H1 (cell line): ENCODE data around the gene ATP2B3. TPM values are rescaled to one million over a fixed set of nuclear protein-coding genes. Genes with fewer than 3 reads are reported as not detected.

ENCODE experiments used
- CTCF ChIA-PET: fragments of 300-600 bp; sonication (Branson Sonifier 250); formaldehyde crosslinking; loops from one replicate; lab custom pipeline; 2021; ENCODE audit not compliant: partially characterized antibody; lab: Charles Lee
- POLR2A ChIA-PET: fragments of 300-600 bp; sonication (Branson Sonifier 250); formaldehyde crosslinking; loops from one replicate; lab custom pipeline; 2021; ENCODE audit warnings: inconsistent platforms; ENCODE audit not compliant: partially characterized antibody; lab: Charles Lee
- DNase-seq, 2 experiments: peaks; one replicate each; pipeline versions ENCODE4 v3.0.0 to v3.0.0-alpha.2; 2010 to 2022; ENCODE audit warnings: low spot score in 2 of 2, low read depth in 1 of 2, mixed read lengths in 1 of 2
- FAIRE-seq: peaks from 2 replicates; lab custom pipeline; 2011; peaks lifted over from hg19 to GRCh38; lab: Jason Lieb, UNC
- H2AFZ ChIP-seq: 2 replicates; pipeline ENCODE4 v1.8.1; 2012; ENCODE audit warnings: low read length, inconsistent platforms
- H2AK5ac ChIP-seq: 2 replicates; pipeline ENCODE4 v1.6.1; 2013; ENCODE audit warnings: low read depth, low read length
- H2BK120ac ChIP-seq: replicated peaks from 2 replicates; pipeline ENCODE3; 2013; ENCODE audit warnings: low read depth, low read length, inconsistent platforms
- H2BK12ac ChIP-seq: 2 replicates; pipeline ENCODE4 v1.6.1; 2013; ENCODE audit warnings: low read depth, low read length
- H2BK15ac ChIP-seq: 2 replicates; pipeline ENCODE4 v1.6.1; 2013; ENCODE audit warnings: low read length
- H2BK20ac ChIP-seq: 2 replicates; pipeline ENCODE4 v1.6.1; 2013; ENCODE audit warnings: low read length
- H2BK5ac ChIP-seq: 2 replicates; pipeline ENCODE4 v1.6.1; 2013; ENCODE audit warnings: low read depth, low read length
- H3K14ac ChIP-seq: 2 replicates; pipeline ENCODE4 v1.6.1; 2013; ENCODE audit warnings: inconsistent platforms; ENCODE audit not compliant: insufficient read length
- H3K18ac ChIP-seq: 2 replicates; pipeline ENCODE4 v1.6.1; 2013; ENCODE audit warnings: low read length; ENCODE audit errors: extremely low read depth
- H3K23ac ChIP-seq: 2 replicates; pipeline ENCODE4 v1.6.1; 2013; ENCODE audit warnings: inconsistent platforms; ENCODE audit not compliant: insufficient read length
- H3K23me2 ChIP-seq: 2 replicates; pipeline ENCODE4 v1.6.1; 2013; ENCODE audit warnings: low read depth, low read length
- H3K27ac ChIP-seq: 2 replicates; pipeline ENCODE4 v1.6.1; 2011; ENCODE audit warnings: low read depth, low read length, inconsistent platforms
- H3K27me3 ChIP-seq, 4 experiments: replicated peaks in 1 of 4; 1 replicate in 1 of 4; 2 replicates in 3 of 4; pipeline versions ENCODE4 v1.6.1 to v1.8.1; 2011 to 2013; ENCODE audit warnings: low read length in 3 of 4, mild to moderate bottlenecking in 3 of 4, inconsistent platforms in 2 of 4, mixed read lengths in 2 of 4, moderate library complexity in 1 of 4; ENCODE audit not compliant: control insufficient read depth in 3 of 4, insufficient read depth in 3 of 4; ENCODE audit errors: extremely low read depth in 1 of 4
- H3K36me3 ChIP-seq, 4 experiments: 2 replicates each; pipeline versions ENCODE4 v1.6.1 to v1.8.1; 2011 to 2013; ENCODE audit warnings: mild to moderate bottlenecking in 4 of 4, low read length in 3 of 4, moderate library complexity in 2 of 4, control low read depth in 1 of 4, inconsistent platforms in 1 of 4; ENCODE audit not compliant: insufficient read depth in 4 of 4, control insufficient read depth in 2 of 4
- H3K4ac ChIP-seq: replicated peaks from 2 replicates; pipeline ENCODE3; 2013; ENCODE audit warnings: low read length, low read depth, mixed read lengths, inconsistent platforms; ENCODE audit not compliant: insufficient read length
- H3K4me1 ChIP-seq, 4 experiments: replicated peaks in 1 of 4; 1 replicate in 1 of 4; 2 replicates in 3 of 4; pipeline versions ENCODE4 v1.6.1 to v1.8.1; 2011 to 2013; ENCODE audit warnings: low read length in 3 of 4, inconsistent platforms in 2 of 4, mixed read lengths in 1 of 4; ENCODE audit not compliant: insufficient read depth in 4 of 4, control insufficient read depth in 3 of 4
- H3K4me2 ChIP-seq, 2 experiments: 2 replicates each; pipeline versions ENCODE4 v1.6.1 to v1.8.1; 2011 to 2013; ENCODE audit warnings: low read depth in 2 of 2, low read length in 2 of 2, control low read depth in 1 of 2, inconsistent platforms in 1 of 2, mild to moderate bottlenecking in 1 of 2; ENCODE audit not compliant: insufficient read depth in 1 of 2
- H3K4me3 ChIP-seq, 4 experiments: fragments of 200-600, 300-600 bp in 1 of 4; sonication (generic), shearing (Covaris generic), sonication (Bioruptor Twin) in 1 of 4; 2 replicates each; pipeline versions ENCODE4 v1.5.1 to v1.8.1; 2011 to 2016; ENCODE audit warnings: low read length in 4 of 4, low read depth in 3 of 4, control low read depth in 2 of 4, inconsistent platforms in 2 of 4, mild to moderate bottlenecking in 2 of 4, mixed read lengths in 1 of 4, moderate library complexity in 1 of 4; ENCODE audit not compliant: insufficient read depth in 2 of 4; ENCODE audit errors: extremely low read depth in 1 of 4
- H3K56ac ChIP-seq: replicated peaks from 2 replicates; pipeline ENCODE3; 2013; ENCODE audit warnings: low read depth, mild to moderate bottlenecking, mixed read lengths, low read length, inconsistent platforms; ENCODE audit not compliant: insufficient read length
- H3K79me1 ChIP-seq: 2 replicates; pipeline ENCODE4 v1.6.1; 2013; ENCODE audit warnings: low read depth, low read length, control low read depth
- H3K79me2 ChIP-seq, 2 experiments: 2 replicates each; pipeline versions ENCODE4 v1.6.1 to v1.8.1; 2012 to 2013; ENCODE audit warnings: low read length in 2 of 2, mild to moderate bottlenecking in 2 of 2, inconsistent platforms in 1 of 2; ENCODE audit not compliant: insufficient read depth in 2 of 2, control insufficient read depth in 1 of 2
- H3K9ac ChIP-seq, 4 experiments: replicated peaks in 1 of 4; 1 replicate in 1 of 4; 2 replicates in 3 of 4; pipeline versions ENCODE4 v1.6.1 to v1.8.1; 2011 to 2013; ENCODE audit warnings: low read depth in 3 of 4, low read length in 3 of 4, control low read depth in 2 of 4, mild to moderate bottlenecking in 2 of 4, moderate library complexity in 2 of 4, inconsistent platforms in 1 of 4; ENCODE audit errors: extremely low read depth in 1 of 4
- H3K9me3 ChIP-seq, 2 experiments: 2 replicates each; pipeline versions ENCODE4 v1.6.1 to v1.8.1; 2012 to 2013; ENCODE audit warnings: mild to moderate bottlenecking in 2 of 2, moderate library complexity in 2 of 2, control low read depth in 1 of 2, inconsistent platforms in 1 of 2, low read depth in 1 of 2, low read length in 1 of 2, mixed read lengths in 1 of 2; ENCODE audit not compliant: insufficient read depth in 2 of 2
- H4K20me1 ChIP-seq, 2 experiments: replicated peaks in 1 of 2; 2 replicates each; pipeline versions ENCODE3 to v1.8.1; 2011 to 2013; ENCODE audit warnings: inconsistent platforms in 2 of 2, low read length in 2 of 2, mild to moderate bottlenecking in 1 of 2; ENCODE audit not compliant: insufficient read depth in 2 of 2, control insufficient read depth in 1 of 2
- H4K5ac ChIP-seq: 2 replicates; pipeline ENCODE4 v1.6.1; 2013; ENCODE audit warnings: low read length, low read depth, mixed read lengths, inconsistent platforms; ENCODE audit not compliant: insufficient read length
- H4K8ac ChIP-seq: 2 replicates; pipeline ENCODE4 v1.8.0; 2013; ENCODE audit warnings: mild to moderate bottlenecking, moderate library complexity, low read length, inconsistent platforms; ENCODE audit not compliant: insufficient read depth; ENCODE audit errors: extremely low read depth
- H4K91ac ChIP-seq: replicated peaks from 2 replicates; pipeline ENCODE3; 2013; ENCODE audit warnings: low read length, mixed read lengths, inconsistent platforms; ENCODE audit not compliant: insufficient read length
- BACH1 ChIP-seq: IDR thresholded peaks from 2 replicates; pipeline ENCODE4 v1.6.1; 2012; ENCODE audit warnings: low read length, improper control_type of control experiment
- HDAC6 ChIP-seq: IDR thresholded peaks from one replicate; pipeline ENCODE4 v1.7.1; 2012; ENCODE audit warnings: low read depth, mild to moderate bottlenecking, inconsistent platforms, low read length, moderate library complexity
- MAFK ChIP-seq: IDR thresholded peaks from 2 replicates; pipeline ENCODE4 v1.6.1; 2012; ENCODE audit warnings: low read depth, mild to moderate bottlenecking, improper control_type of control experiment, low read length
- SP1 ChIP-seq: IDR thresholded peaks from 2 replicates; pipeline ENCODE4 v1.6.1; 2011; ENCODE audit warnings: low read depth, low read length
- WGBS, 2 experiments: shearing (Covaris generic) in 1 of 2; methylation state at CpG; one replicate each; pipeline versions ENCODE4 v1.1.6 to v1.1.7; 2013 to 2015; ENCODE audit warnings: low lambda C conversion rate in 2 of 2, mixed read lengths in 2 of 2, inconsistent platforms in 1 of 2, low coverage in 1 of 2, missing lambda C conversion rate in 1 of 2; ENCODE audit not compliant: insufficient replicate concordance in 2 of 2, insufficient coverage in 1 of 2, insufficient read length in 1 of 2; ENCODE audit errors: extremely low coverage in 1 of 2, missing lambda C conversion rate in 1 of 2; 5-methylcytosine and 5-hydroxymethylcytosine counted together
- polyA plus RNA-seq, 7 experiments: library from polyadenylated mRNA; depleted of rRNA in 3 of 7; stranded (reverse) in 5 of 7; unstranded in 2 of 7; fragments of >200 nt in 5 of 7; fragments of 200-250 nt in 2 of 7; gene quantifications; 1 replicate in 5 of 7; 2 replicates in 1 of 7; 4 replicates in 1 of 7; pipeline versions ENCODE4 v1.2.1 to v1.2.3, GENCODE V29; 2011 to 2013; ENCODE audit warnings: missing spikeins in 2 of 7, mixed read lengths in 2 of 7
- total RNA-seq: library from RNA; stranded (reverse); fragmentation: NEBNext Ultra II Directional; extraction: Animal tissue kit (Norgen Biotek cat#: 25700); gene quantifications from 2 replicates; pipeline ENCODE4 v1.2.1, GENCODE V29; 2021

Gene ATP2B3
- total and polyA plus RNA-seq, 2 of the 8 experiments (the other 6 are each of a cell fraction or from before 2014, with no cell fraction given), result 0.14 to 0.19 TPM

DNA sequence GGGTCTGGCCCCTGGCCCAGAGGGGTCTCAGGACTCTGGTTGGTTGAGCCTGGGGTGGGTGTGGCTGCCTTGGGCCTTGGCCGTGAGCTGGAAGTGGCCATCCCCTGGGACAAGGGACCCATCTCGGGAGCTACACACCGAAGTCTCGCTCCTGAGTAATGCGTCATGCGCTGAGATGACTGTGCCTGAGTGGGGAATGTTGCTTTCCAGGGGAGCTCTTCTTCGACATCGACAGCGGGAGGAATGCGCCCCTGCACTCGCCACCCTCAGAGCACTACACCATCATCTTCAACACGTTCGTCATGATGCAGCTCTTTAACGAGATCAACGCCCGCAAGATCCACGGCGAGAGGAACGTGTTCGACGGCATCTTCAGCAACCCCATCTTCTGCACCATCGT, 43.0 kb downstream of the ATP2B3 start:
- Histone ChIP-seq H2BK12ac (no peak overlapping the region), H3K27me3 (no peaks in the 10 kb centered on the region; a peak in 1 of 7 replicates), H3K18ac (no peak overlapping the region), H3K79me2 (no peaks in the 10 kb centered on the region), H4K8ac (no peak overlapping the region), H3K14ac (no peak overlapping the region), H3K23me2 (no peaks in the 10 kb centered on the region), H3K79me1 (no peaks in the 10 kb centered on the region), H3K4me3 (no peak overlapping the region), H4K91ac (no peak overlapping the region), H3K27ac (no peak overlapping the region), H2BK5ac (no peak overlapping the region), H3K9me3 (no peaks in the 10 kb centered on the region), H3K4me2 (no peak overlapping the region), H2BK20ac (no peak overlapping the region), H3K23ac (no peak overlapping the region), H2BK15ac (no peak overlapping the region), H3K56ac (no peak overlapping the region), H2BK120ac (no peak overlapping the region), H4K5ac (no peak overlapping the region), H2AFZ (no peak overlapping the region), H3K9ac (no peak overlapping the region), H3K4ac (no peak overlapping the region), H4K20me1 (no peaks in the 10 kb centered on the region), H2AK5ac (no peak overlapping the region), H3K36me3 (no peaks in the 10 kb centered on the region), H3K4me1 (0 out of 7 replicates have a peak, but pooled peaks cover 0 to under 1% (median 0%) of the 10 kb centered on the region in 4 experiments)
- TF ChIP-seq SP1 (no peak), BACH1 (no peak), HDAC6 (no peak), MAFK (no peak)
- FAIRE-seq, result no peak
- no peak for DNase-seq
- CTCF ChIA-PET, result interaction anchor here (0.6 to 1.8 kb wide), 5 partner anchors 13 to 97 kb away, joined by 3 to 5 read pairs (median 3); no protein-coding TSS in a partner anchor
- POLR2A ChIA-PET, result interaction anchor here (0.7 kb wide), 1 partner anchor 18 kb away, joined by 3 read pairs; no protein-coding TSS in a partner anchor
- 96% methylated on average over 9 of the region's 22 CpGs; no CpG with 5 or more reads in 1 of the 2 experiments for WGBS, 2 experiments
